MG63 (cell line): ENCODE data around the gene PUSL1. TPM values are rescaled to one million over a fixed set of nuclear protein-coding genes. Genes with fewer than 3 reads are reported as not detected.
A peak's percentile ranks its signal among the peaks of the same experiment; 100 is the strongest.

Experiments
- DNase-seq: peaks from one replicate; pipeline ENCODE4 v3.0.0-alpha.2; 2020
- H3K27me3 ChIP-seq: fragments of 250-450 bp; sonication (Bioruptor Pico); 2 replicates; pipeline ENCODE4 v1.5.1; 2020; ENCODE audit warnings: mild to moderate bottlenecking, moderate library complexity
- H3K36me3 ChIP-seq: fragments of 250-450 bp; sonication (Bioruptor Pico); 2 replicates; pipeline ENCODE4 v1.5.1; 2020; ENCODE audit warnings: mild to moderate bottlenecking, moderate library complexity
- H3K4me3 ChIP-seq: fragments of 250-450 bp; sonication (Bioruptor Pico); 2 replicates; pipeline ENCODE4 v1.5.1; 2020; ENCODE audit warnings: mild to moderate bottlenecking, moderate library complexity
- H3K9me3 ChIP-seq: fragments of 250-450 bp; sonication (Bioruptor Pico); 2 replicates; pipeline ENCODE4 v1.5.1; 2020; ENCODE audit warnings: mild to moderate bottlenecking, moderate library complexity
- total RNA-seq: library from RNA; depleted of rRNA; stranded (reverse); fragments of >200 nt; shearing (Covaris generic); gene quantifications from 2 replicates; pipeline ENCODE4 v1.2.3, GENCODE V29; 2014; ENCODE audit warnings: low replicate concordance; rRNA removed

Gene PUSL1
- 46.7 and 53.3 TPM in 2 replicates for total RNA-seq

DNA sequence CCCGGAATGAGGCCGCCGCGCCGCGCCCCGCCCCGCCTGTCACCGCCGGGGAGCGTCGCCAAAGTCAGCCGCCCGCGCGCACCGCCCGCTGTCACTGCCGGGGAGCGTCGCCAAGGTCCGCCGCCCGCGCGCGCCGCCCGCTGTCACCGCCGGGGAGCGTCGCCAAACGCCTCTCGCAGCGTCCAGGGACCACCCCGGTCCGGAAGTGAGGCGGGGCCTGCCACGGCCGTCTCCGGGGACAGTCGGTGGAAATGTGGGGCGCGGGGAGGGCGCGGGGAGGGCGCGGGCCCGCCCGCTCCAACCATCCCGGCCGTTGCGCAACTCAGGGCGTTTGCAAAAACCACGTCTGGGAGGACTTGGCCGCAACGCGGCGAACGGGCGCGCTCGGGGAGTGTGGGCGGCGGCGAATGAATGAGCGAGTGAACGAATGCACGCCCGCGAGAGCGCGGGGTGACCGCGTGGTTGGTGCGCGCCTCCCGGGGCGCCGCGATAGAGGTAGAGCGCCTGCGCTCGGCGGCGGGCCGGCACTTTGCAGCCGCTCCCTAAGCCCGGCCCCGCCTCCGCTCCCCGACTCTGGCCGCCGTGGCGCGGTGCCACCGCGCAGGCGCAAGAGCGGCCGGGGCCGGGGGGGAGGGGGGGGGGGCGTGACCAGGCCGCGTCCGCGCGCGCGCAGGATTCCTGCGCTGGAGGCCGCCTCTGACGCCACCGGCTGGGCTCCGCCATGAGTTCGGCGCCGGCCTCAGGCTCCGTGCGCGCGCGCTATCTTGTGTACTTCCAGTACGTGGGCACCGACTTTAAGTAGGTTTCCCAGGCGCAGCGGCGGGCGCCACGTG, at the start of gene PUSL1, which contains the start of gene ACAP3:
TSS of gene PUSL1 (plus strand) at position 675 of the 833 bp plus-strand sequence. CDS start at position 722, 47 bp downstream.
TSS of gene ACAP3 (minus strand) at position 8 of the 833 bp plus-strand sequence. CDS start 115 bp downstream, outside the sequence.
- DNase-seq, result peak; percentile 93
- peaks cover 34% of the 10 kb centered on the region for H3K36me3 ChIP-seq
- no peaks in the 10 kb centered on the region for H3K9me3 ChIP-seq
- H3K27me3 ChIP-seq, result no peaks in the 10 kb centered on the region
- H3K4me3 ChIP-seq, result peak within 1 kb of the TSS; percentile 65

DNA sequence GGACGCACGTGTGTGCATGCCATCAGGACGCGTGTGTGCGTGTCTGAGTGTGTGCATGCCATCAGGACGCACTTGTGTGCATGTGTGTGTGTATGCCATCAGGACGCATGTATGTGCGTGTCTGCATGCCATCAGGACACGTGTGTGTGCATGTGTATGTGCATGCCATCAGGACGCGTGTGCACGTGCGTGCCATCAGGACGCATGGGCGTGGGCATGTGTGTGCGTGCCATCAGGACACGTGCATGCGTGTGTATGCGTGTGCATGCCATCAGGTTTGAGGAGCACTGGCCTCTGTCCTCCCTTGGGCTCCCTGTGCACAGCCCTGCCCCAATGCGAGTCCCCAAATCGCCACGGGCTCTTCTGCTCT, 49.3 kb upstream of the PUSL1 start:
- DNase-seq, result no peak
- H3K36me3 ChIP-seq, result peaks cover 58% of the 10 kb centered on the region
- H3K4me3 ChIP-seq, result no peak overlapping the region
- H3K27me3 ChIP-seq, result no peaks in the 10 kb centered on the region
- no peaks in the 10 kb centered on the region for H3K9me3 ChIP-seq

DNA sequence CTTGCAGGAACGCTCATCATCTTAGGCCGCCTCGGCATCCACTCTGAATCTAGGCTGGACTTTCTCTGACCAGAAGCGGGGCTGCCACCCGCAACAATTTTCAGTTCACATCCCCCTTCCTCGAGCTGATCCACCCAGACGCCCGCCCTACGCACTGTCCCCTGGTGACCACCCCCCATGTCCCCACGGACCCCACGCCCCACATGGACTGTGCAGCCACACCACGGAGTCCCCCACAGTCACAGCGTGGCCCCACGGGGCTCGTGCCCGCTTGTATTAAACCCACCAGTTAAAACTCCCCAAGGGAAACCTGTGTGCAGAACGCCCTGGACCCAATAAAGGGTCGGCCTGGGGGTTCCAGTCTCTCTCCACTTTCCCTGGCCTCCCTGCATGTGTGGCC, 48.9 kb upstream of the PUSL1 start:
- Histone ChIP-seq H3K27me3 (no peaks in the 10 kb centered on the region), H3K9me3 (no peaks in the 10 kb centered on the region), H3K4me3 (no peak overlapping the region), H3K36me3 (peaks cover 61% of the 10 kb centered on the region)
- DNase-seq, result no peak

GRCh38 chr1:1259951-1260600, 48.3 kb upstream of the PUSL1 start:
- Histone ChIP-seq H3K4me3 (no peak overlapping the region), H3K36me3 (peaks cover 61% of the 10 kb centered on the region), H3K27me3 (no peaks in the 10 kb centered on the region), H3K9me3 (no peaks in the 10 kb centered on the region)
- DNase-seq, result no peak

- Histone ChIP-seq H3K9me3 (no peaks in the 10 kb centered on the region), H3K4me3 (no peak overlapping the region), H3K27me3 (no peaks in the 10 kb centered on the region), H3K36me3 (peaks cover 63% of the 10 kb centered on the region)
- DNase-seq, result no peak
These were observed 47.4 kb upstream of the PUSL1 start for GRCh38 chr1:1260843-1261560.

DNA sequence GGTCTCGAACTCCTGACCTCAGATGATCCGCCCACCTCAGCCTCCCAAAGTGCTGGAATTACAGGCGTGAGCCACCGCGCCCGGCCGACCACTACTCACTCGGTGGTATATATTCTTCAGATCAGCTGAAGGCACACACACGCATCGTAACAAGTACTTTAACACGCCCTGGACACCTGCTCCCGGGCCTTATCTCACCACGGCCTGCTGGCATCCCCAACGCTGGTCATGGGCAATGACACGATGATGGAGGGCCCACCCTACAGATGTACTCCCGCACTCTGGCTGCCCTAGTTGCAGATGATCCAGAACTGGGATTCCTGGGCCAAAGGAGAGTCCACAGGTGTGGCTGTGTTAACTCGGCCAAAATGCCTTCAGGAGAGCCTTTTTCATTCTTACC, 46.3 kb upstream of the PUSL1 start:
- Histone ChIP-seq H3K9me3 (no peaks in the 10 kb centered on the region), H3K36me3 (peaks cover 65% of the 10 kb centered on the region), H3K27me3 (no peaks in the 10 kb centered on the region), H3K4me3 (no peak overlapping the region)
- no peak for DNase-seq

GRCh38 chr1:1262758-1263157, 45.6 kb upstream of the PUSL1 start:
- Histone ChIP-seq H3K9me3 (no peaks in the 10 kb centered on the region), H3K4me3 (no peak overlapping the region), H3K36me3 (peaks cover 72% of the 10 kb centered on the region), H3K27me3 (no peaks in the 10 kb centered on the region)
- no peak for DNase-seq

- Histone ChIP-seq H3K9me3 (no peaks in the 10 kb centered on the region), H3K27me3 (no peaks in the 10 kb centered on the region), H3K36me3 (peaks cover 79% of the 10 kb centered on the region), H3K4me3 (no peak overlapping the region)
- DNase-seq, result no peak
These were observed 44.4 kb upstream of the PUSL1 start for GRCh38 chr1:1264026-1264425.

DNA sequence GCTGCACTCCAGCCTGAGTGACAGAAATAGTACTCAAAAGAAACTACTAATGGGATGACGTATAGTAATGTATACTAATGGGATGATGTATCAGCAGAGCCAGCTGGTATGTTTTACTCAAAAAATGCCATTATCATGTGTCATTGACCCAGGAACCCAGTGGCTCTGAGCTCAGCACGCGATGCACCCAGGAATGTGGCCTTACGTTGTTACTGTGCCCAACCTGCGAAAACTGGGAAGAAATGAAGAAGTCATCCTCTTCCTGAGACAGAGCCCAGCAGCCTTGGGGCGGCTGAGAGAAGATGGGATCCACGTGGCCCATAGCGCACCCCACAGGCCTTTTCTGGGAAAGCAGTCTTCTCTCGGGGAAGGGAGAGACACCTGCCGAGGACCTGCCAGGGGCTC, 43.5 kb upstream of the PUSL1 start:
- peak; percentile 83 for DNase-seq
- no peaks in the 10 kb centered on the region for H3K27me3 ChIP-seq
- peaks cover 76% of the 10 kb centered on the region for H3K36me3 ChIP-seq
- no peaks in the 10 kb centered on the region for H3K9me3 ChIP-seq
- no peak overlapping the region for H3K4me3 ChIP-seq

- H3K27me3 ChIP-seq, result no peaks in the 10 kb centered on the region
- no peaks in the 10 kb centered on the region for H3K9me3 ChIP-seq
- peaks cover 74% of the 10 kb centered on the region for H3K36me3 ChIP-seq
- no peak overlapping the region for H3K4me3 ChIP-seq
- DNase-seq, result no peak
These were observed 40.7 kb upstream of the PUSL1 start for GRCh38 chr1:1267488-1268283.

GRCh38 chr1:1268284-1268682, 40.1 kb upstream of the PUSL1 start:
- H3K9me3 ChIP-seq, result no peaks in the 10 kb centered on the region
- no peak for DNase-seq
- no peak overlapping the region for H3K4me3 ChIP-seq
- H3K27me3 ChIP-seq, result no peaks in the 10 kb centered on the region
- peaks cover 73% of the 10 kb centered on the region for H3K36me3 ChIP-seq

- H3K27me3 ChIP-seq, result no peaks in the 10 kb centered on the region
- peaks cover 52% of the 10 kb centered on the region for H3K36me3 ChIP-seq
- no peaks in the 10 kb centered on the region for H3K9me3 ChIP-seq
- DNase-seq, result no peak
- no peak overlapping the region for H3K4me3 ChIP-seq
These were observed 37.6 kb upstream of the PUSL1 start for GRCh38 chr1:1270813-1271212.

- no peaks in the 10 kb centered on the region for H3K9me3 ChIP-seq
- H3K27me3 ChIP-seq, result no peaks in the 10 kb centered on the region
- DNase-seq, result no peak
- H3K36me3 ChIP-seq, result peaks cover 36% of the 10 kb centered on the region
- peak overlapping the region; percentile 83 for H3K4me3 ChIP-seq
These were observed 35.8 kb upstream of the PUSL1 start for GRCh38 chr1:1272341-1273208.

DNA sequence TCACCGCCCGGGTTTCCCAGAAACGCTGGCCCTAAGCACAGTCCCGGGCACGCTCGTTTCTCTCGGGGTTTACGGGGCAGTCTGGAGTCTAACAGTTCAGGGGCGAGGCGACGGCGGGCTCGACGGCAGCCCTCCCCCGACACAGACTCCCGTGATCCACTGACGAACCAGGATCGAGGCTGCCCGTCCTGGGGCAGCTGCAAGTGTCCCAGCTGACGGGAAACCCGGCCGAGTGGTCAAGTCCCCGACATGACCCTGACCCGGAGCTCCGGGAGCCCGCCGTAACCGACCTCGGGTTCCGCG, 35.2 kb upstream of the PUSL1 start:
- H3K27me3 ChIP-seq, result no peaks in the 10 kb centered on the region
- H3K36me3 ChIP-seq, result peaks cover 32% of the 10 kb centered on the region
- no peaks in the 10 kb centered on the region for H3K9me3 ChIP-seq
- no peak for DNase-seq
- peak overlapping the region; percentile 83 for H3K4me3 ChIP-seq

DNA sequence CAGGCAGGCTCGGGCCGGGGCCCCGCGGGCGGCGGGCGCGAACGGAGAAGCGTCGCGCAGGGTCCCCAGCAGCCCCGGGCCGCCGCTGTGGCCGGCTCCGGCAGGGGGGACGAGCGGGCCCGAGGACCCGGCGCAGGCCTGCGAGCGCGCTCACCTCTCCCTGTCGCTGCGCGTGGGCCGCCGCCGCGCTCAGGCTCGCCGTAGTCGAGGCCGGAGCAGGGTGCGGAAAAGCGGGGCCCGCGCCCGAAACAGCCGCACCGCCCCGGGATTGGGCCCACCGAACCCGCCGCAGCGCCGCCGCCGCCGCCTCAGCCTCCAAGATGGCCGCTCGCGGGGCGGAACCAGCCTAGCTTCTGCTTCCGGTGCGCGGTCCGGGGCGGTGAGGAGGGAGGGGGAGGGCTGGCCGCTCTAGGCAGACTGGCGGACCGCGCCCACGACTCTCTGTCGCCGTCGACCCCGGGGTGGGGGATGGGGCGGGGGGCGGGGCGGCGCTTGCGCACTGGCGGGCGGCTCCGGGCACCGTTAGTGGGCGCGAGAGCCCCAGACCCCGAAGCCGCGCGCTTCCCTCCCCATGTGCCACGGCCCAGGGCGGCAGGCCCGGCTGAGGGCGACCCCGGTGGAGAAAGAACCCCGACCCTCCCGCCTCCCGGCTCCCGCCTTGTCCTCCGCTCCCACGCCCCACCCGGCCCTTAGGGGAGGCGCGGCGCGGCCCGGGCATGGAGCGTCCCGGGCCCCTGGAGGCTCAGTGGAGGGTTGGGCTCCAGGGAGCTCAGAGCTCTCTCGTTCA, 34.7 kb upstream of the PUSL1 start, which contains the start of gene UBE2J2:
TSS of gene UBE2J2 (minus strand) at position 343 of the 787 bp plus-strand sequence. CDS start 5,862 bp downstream, outside the sequence.
- peak; percentile 92 for DNase-seq
- no peaks in the 10 kb centered on the region for H3K9me3 ChIP-seq
- H3K27me3 ChIP-seq, result no peaks in the 10 kb centered on the region
- peaks cover 28% of the 10 kb centered on the region for H3K36me3 ChIP-seq
- H3K4me3 ChIP-seq, result peak within 1 kb of the TSS; percentile 83
